Stimulated activated CD4-positive, alpha-beta T cell treated with anti-CD3 and anti-CD28 coated beads, Interleukin-15, amount 100 ng/mL, for 24 hours (primary cell): Measurements from ENCODE around the gene CRCP.
"Not testable (repeated sequence)": the region's sequence is repeated elsewhere in the genome, so short reads cannot be mapped to it uniquely, and the experiment has no call there.

ENCODE experiments used
- DNase-seq: peaks from one replicate; pipeline ENCODE4 v3.0.0-alpha.2; 2020

The CRCP gene

GRCh38 chr7:66162622-66163021, 48.0 kb downstream of the CRCP start:
- no peak for DNase-seq

GRCh38 chr7:66163186-66163610, 48.6 kb downstream of the CRCP start:
- DNase-seq = no peak

- no peak for DNase-seq
These were observed 49.7 kb downstream of the CRCP start for GRCh38 chr7:66164356-66164755.

GRCh38 chr7:66167773-66168387, 53.2 kb downstream of the CRCP start:
- no peak for DNase-seq

GRCh38 chr7:66169616-66170015, 55.0 kb downstream of the CRCP start:
- no peak for DNase-seq

GRCh38 chr7:66170309-66171231, 55.9 kb downstream of the CRCP start:
- no peak for DNase-seq

GRCh38 chr7:66172536-66173401, 58.1 kb downstream of the CRCP start:
- DNase-seq = not testable (repeated sequence)

- DNase-seq = no peak
These were observed 59.2 kb downstream of the CRCP start for GRCh38 chr7:66173856-66174255.

- DNase-seq = not testable (repeated sequence)
These were observed 60.4 kb downstream of the CRCP start for GRCh38 chr7:66175006-66175405.

- no peak for DNase-seq
These were observed 62.3 kb downstream of the CRCP start for GRCh38 chr7:66176914-66177313.

GRCh38 chr7:66178258-66178657, 63.6 kb downstream of the CRCP start:
- no peak for DNase-seq

GRCh38 chr7:66181329-66181728, 66.7 kb downstream of the CRCP start:
- no peak for DNase-seq

GRCh38 chr7:66181845-66182244, 67.2 kb downstream of the CRCP start:
- no peak for DNase-seq

GRCh38 chr7:66182920-66183319, 68.3 kb downstream of the CRCP start:
- no peak for DNase-seq

- no peak for DNase-seq
These were observed 69.1 kb downstream of the CRCP start for GRCh38 chr7:66183700-66184099.

GRCh38 chr7:66185680-66186187, 71.1 kb downstream of the CRCP start:
- no peak for DNase-seq

GRCh38 chr7:66186991-66187390, 72.3 kb downstream of the CRCP start:
- DNase-seq = no peak

GRCh38 chr7:66187905-66188304, 73.3 kb downstream of the CRCP start:
- DNase-seq = no peak

- DNase-seq = no peak
These were observed 74.0 kb downstream of the CRCP start for GRCh38 chr7:66188645-66189044.

- DNase-seq = no peak
These were observed 75.3 kb downstream of the CRCP start for GRCh38 chr7:66189695-66190503.

GRCh38 chr7:66190504-66190857, 75.8 kb downstream of the CRCP start:
- DNase-seq = no peak

- no peak for DNase-seq
These were observed 78.6 kb downstream of the CRCP start for GRCh38 chr7:66193146-66193725.
